RWPE2 (cell line): ENCODE data around the gene EEF2K.

Experiments used
- ATAC-seq: fragments of 200-7000 bp; cut with Tn5 transposase; 3 replicates; pipeline ENCODE4 v1.9.1; 2021; ENCODE audit warnings: low read depth
- DNase-seq: peaks from one replicate; pipeline ENCODE4 v3.0.0-alpha.2; 2020; ENCODE audit warnings: low spot score
- H3K27ac ChIP-seq: fragments of 450-650 bp; 2 replicates; pipeline ENCODE4 v1.5.1; 2017; ENCODE audit warnings: mild to moderate bottlenecking; ENCODE audit not compliant: poor library complexity, severe bottlenecking
- H3K27me3 ChIP-seq: fragments of 250-450 bp; sonication (Bioruptor Pico); 2 replicates; pipeline ENCODE4 v1.5.1; 2021; ENCODE audit warnings: mild to moderate bottlenecking, moderate library complexity; ENCODE audit not compliant: insufficient read depth, poor library complexity, severe bottlenecking
- H3K36me3 ChIP-seq: fragments of 250-450 bp; sonication (Bioruptor Pico); 2 replicates; pipeline ENCODE4 v1.5.1; 2020; ENCODE audit warnings: low read depth, mild to moderate bottlenecking, moderate library complexity
- H3K4me1 ChIP-seq: fragments of 250-450 bp; sonication (Bioruptor Pico); 2 replicates; pipeline ENCODE4 v1.5.1; 2021; ENCODE audit warnings: mild to moderate bottlenecking, moderate library complexity; ENCODE audit not compliant: insufficient read depth, poor library complexity, severe bottlenecking
- H3K4me3 ChIP-seq: fragments of 250-450 bp; sonication (Bioruptor Pico); 2 replicates; pipeline ENCODE4 v1.5.1; 2021; ENCODE audit warnings: mild to moderate bottlenecking, moderate library complexity; ENCODE audit not compliant: severe bottlenecking
- H3K9me3 ChIP-seq: fragments of 250-450 bp; sonication (Bioruptor Pico); 2 replicates; pipeline ENCODE4 v1.5.1; 2021; ENCODE audit warnings: mild to moderate bottlenecking, moderate library complexity; ENCODE audit not compliant: severe bottlenecking
- TF ChIP-seq, protein P1 (sequence below): fragments of 450-650 bp; IDR thresholded peaks from one replicate; pipeline ENCODE4 v1.5.1; 2017; ENCODE audit warnings: mild to moderate bottlenecking, moderate library complexity; ENCODE audit not compliant: poor library complexity, severe bottlenecking

EEF2K gene

GRCh38 chr16:22326369-22326652 is 120.2 kb downstream of the EEF2K start:
- ATAC-seq = no peak
- Histone ChIP-seq H3K27ac (no peak overlapping the region), H3K4me3 (no peak overlapping the region), H3K4me1 (no peaks in the 10 kb centered on the region), H3K27me3 (no peaks in the 10 kb centered on the region), H3K36me3 (peaks cover 57% of the 10 kb centered on the region), H3K9me3 (no peaks in the 10 kb centered on the region)
- TF ChIP-seq, protein P1, sequence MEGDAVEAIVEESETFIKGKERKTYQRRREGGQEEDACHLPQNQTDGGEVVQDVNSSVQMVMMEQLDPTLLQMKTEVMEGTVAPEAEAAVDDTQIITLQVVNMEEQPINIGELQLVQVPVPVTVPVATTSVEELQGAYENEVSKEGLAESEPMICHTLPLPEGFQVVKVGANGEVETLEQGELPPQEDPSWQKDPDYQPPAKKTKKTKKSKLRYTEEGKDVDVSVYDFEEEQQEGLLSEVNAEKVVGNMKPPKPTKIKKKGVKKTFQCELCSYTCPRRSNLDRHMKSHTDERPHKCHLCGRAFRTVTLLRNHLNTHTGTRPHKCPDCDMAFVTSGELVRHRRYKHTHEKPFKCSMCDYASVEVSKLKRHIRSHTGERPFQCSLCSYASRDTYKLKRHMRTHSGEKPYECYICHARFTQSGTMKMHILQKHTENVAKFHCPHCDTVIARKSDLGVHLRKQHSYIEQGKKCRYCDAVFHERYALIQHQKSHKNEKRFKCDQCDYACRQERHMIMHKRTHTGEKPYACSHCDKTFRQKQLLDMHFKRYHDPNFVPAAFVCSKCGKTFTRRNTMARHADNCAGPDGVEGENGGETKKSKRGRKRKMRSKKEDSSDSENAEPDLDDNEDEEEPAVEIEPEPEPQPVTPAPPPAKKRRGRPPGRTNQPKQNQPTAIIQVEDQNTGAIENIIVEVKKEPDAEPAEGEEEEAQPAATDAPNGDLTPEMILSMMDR = no peak
- DNase-seq = no peak

DNA sequence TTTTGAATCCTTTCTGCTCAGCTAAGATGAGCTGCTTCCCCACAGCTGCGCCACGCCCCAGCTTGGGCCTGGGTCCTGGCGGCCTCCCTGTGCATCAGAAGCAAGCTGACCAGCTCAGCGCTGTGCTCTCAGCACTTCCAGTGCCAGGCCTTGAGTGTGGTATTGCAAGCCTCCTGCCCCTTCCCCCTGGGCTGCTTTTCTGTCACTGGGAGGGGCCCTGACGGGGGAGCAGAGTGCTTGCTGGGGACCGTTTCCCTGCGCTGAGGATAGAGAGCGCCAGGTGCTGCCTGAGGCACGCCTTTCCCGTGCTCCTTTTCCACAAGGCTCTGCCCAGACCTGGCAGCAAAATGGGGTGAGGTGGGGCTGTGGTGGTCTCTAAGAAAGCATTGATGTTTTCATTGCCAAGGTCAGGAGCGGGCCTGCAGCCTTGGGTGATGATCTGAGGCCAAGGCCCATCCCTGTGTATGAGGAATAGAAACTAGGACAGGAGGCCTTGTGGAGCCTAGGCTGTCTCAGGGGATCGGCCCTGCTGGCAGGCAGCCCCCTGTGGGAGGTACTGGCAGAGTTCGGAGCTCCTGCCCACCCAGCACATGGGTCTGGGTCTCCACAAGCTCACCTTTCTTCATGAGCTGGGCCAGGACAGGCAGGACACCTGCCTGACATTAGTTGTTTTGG is 120.8 kb downstream of the EEF2K start:
- Histone ChIP-seq H3K4me1 (no peaks in the 10 kb centered on the region), H3K27me3 (no peaks in the 10 kb centered on the region), H3K4me3 (no peak overlapping the region), H3K36me3 (peaks cover 57% of the 10 kb centered on the region), H3K27ac (no peak overlapping the region), H3K9me3 (no peaks in the 10 kb centered on the region)
- DNase-seq (no peak), ATAC-seq (no peak)
- TF ChIP-seq, protein P1 = no peak

- Histone ChIP-seq H3K36me3 (peaks cover 58% of the 10 kb centered on the region), H3K4me1 (no peaks in the 10 kb centered on the region), H3K9me3 (no peaks in the 10 kb centered on the region), H3K4me3 (no peak overlapping the region), H3K27me3 (no peaks in the 10 kb centered on the region), H3K27ac (no peak overlapping the region)
- DNase-seq (no peak), ATAC-seq (no peak)
- TF ChIP-seq, protein P1 = no peak
Observed at GRCh38 chr16:22327446-22327775, 121.3 kb downstream of the EEF2K start.

DNA sequence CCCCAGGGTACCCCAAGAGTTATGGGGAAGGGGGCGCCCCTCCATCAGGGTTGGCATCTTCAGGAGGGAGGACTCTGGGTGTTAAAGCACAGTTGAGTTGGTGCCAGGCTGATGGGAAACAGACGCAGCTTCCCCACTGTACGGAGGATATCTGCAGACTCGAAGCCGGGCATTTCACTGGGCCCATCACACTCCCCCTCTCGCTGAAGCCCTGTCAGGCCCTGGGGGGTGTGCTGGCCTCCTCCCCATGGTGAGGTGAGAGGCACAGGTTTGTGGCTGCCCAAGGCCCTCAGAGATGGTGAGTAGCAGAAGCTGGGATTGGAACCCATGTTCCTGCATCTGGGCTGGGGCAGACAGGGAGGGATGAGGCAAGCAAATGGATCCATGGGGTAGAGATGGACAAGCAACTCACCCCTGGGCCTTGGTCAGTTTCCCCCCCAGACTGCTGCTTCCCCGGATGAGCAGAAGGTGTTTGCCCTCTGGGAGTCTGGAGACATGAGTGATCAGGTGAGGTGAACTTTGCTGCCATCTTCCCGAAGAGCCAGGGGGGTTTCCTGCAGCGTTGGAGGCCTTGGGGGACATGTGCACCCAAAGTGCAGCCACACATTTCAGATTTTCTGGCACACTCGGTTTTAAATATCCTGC is 122.1 kb downstream of the EEF2K start:
- TF ChIP-seq, protein P1 = no peak
- ATAC-seq (no peak), DNase-seq (no peak)
- no peaks in the 10 kb centered on the region for H3K27me3 ChIP-seq
- no peak overlapping the region for H3K27ac ChIP-seq
- no peaks in the 10 kb centered on the region for H3K4me1 ChIP-seq
- no peaks in the 10 kb centered on the region for H3K9me3 ChIP-seq
- H3K36me3 ChIP-seq = peaks cover 60% of the 10 kb centered on the region
- H3K4me3 ChIP-seq = no peak overlapping the region

GRCh38 chr16:22329199-22329695 is 123.2 kb downstream of the EEF2K start:
- no peaks in the 10 kb centered on the region for H3K9me3 ChIP-seq
- no peak for DNase-seq
- no peaks in the 10 kb centered on the region for H3K4me1 ChIP-seq
- no peak for ATAC-seq
- H3K36me3 ChIP-seq = peaks cover 65% of the 10 kb centered on the region
- H3K4me3 ChIP-seq = no peak overlapping the region
- TF ChIP-seq, protein P1 = no peak
- no peak overlapping the region for H3K27ac ChIP-seq
- H3K27me3 ChIP-seq = no peaks in the 10 kb centered on the region
